Cardiac septum (tissue), 1 donor: ENCODE measurements around the gene LCN6. TPM values are rescaled to one million over a fixed set of nuclear protein-coding genes. Genes with fewer than 3 reads are reported as not detected.
"Not testable (repeated sequence)": the region's sequence is repeated elsewhere in the genome, so short reads cannot be mapped to it uniquely, and the experiment has no call there.

Experiments used
- DNase-seq: peaks from one replicate; pipeline ENCODE4 v3.0.0-alpha.2; 2020; ENCODE audit warnings: low spot score
- intact Hi-C: fragments of 100-400 bp; cut with DNase I; formaldehyde crosslinking; loops from one replicate; pipeline ENCODE4 v1.14.0; 2022
- long read RNA-seq: library from polyadenylated mRNA; unstranded; transcript quantifications from one replicate; pipeline ENCODE4 v2.0.0, GENCODE V29; 2021
- total RNA-seq: library from RNA; stranded (reverse); fragmentation: NEBNext Ultra II Directional; extraction: Animal tissue kit (Norgen Biotek cat#: 25700); gene quantifications from one replicate; pipeline ENCODE4 v1.2.1, GENCODE V29; 2021
- donor health status: DM: no; HTN: no; CAD: no.

LCN6 gene, protein sequence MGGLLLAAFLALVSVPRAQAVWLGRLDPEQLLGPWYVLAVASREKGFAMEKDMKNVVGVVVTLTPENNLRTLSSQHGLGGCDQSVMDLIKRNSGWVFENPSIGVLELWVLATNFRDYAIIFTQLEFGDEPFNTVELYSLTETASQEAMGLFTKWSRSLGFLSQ
- total RNA-seq, result 4.5 TPM
- long read RNA-seq, result 0 reads

DNA sequence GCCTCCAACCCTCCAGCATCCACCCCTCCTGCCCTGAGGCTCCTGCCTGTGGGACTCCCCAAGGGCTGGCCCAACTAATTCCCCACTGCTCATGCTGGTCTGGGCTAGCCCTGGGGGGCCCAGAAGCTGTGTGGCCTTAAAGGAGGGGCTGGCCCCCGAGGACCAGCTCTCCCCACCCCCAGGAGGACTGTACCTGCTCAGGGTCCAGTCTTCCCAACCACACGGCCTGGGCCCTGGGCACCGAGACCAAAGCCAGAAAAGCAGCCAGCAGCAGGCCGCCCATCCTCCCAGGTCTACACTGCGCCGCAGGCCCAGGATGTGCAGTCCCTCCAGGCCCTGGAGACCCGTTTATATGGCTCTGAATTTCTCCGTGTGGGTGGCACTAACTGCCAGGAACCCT lies at the start of gene LCN6:
Gene LCN6, minus strand, starts transcription at position 325 of the 400 bp plus-strand sequence. Its CDS starts 42 bp downstream, at position 283.
- intact Hi-C loops, result no loop called here
- no peak for DNase-seq

DNA sequence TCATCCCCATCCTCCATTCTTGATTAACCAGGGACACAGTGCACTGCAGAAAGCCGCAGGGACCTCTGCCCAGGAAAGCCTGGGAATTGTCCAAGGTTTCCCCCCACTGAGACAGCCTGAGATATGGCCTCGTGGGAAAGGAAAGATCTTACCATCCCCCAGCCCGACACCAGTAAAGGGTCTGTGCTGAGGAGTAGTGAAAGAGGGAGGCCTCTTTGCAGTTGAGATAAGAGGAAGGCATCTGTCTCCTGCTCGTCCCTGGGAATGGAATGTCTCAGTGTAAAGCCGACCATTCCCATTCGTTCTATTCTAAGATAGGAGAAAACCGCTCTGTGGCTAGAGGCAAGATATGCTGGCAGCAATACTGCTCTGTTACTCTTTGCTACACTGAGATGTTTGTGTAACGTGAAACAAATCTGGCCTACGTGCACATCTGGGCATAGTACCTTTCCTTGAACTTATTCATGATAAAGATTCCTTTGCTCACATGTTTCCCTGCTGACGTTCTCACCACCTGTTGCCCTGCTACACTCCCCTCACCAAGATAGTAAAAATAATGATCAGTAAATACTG lies 48.5 kb upstream of the LCN6 start:
- intact Hi-C loops, DNase-seq: not testable (repeated sequence)

DNA sequence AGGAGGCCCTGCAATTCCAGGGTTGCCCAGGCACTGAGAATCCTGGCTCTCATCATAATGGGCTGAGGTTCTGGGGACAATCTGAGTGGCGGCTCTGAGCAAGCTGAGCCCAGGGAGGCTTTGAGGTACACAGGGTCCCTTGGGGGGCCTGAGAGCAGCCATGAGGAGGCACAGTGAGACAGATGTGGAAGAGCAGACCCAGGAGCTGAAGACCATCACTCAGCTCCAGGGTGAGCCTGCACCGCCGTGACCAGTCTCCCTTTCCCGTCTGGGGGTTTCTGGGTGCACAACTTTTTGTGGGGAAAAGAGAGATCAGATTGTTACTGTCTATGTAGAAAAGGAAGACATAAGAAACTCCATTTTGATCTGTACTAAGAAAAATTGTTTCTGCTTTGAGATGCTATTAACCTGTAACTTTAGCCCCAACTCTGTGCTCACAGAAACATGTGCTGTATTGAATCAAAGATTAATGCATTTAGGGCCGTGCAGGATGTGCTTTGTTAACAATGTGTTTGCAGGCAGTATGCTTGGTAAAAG lies 48.0 kb upstream of the LCN6 start, which contains the start of gene CCDC183:
Gene CCDC183, plus strand, starts transcription at position 101 of the 537 bp plus-strand sequence. Its CDS starts 60 bp downstream, at position 161.
- no peak for DNase-seq
- intact Hi-C loops, result no loop called here

DNA sequence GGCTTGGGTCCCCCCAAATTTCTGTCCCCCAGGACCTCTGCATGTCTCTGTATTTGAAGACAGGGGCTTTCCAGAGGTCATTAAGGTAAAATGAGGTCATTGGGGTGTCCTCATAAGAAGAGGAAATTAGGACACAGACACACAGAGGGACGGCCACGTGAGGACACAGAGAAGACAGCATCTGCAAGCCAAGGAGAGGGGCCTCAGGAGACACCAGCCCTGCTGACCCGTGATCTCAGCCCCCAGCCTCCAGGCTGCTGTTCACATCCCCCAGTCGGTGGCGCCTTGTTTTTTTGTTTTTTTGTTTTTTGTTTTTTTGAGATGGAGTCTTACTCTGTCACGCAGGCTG lies 46.6 kb upstream of the LCN6 start:
- intact Hi-C loops, result loop anchor here (5.0 kb wide), 1 partner anchor 52 kb away; the partner anchor contains the start of gene PHPT1

DNA sequence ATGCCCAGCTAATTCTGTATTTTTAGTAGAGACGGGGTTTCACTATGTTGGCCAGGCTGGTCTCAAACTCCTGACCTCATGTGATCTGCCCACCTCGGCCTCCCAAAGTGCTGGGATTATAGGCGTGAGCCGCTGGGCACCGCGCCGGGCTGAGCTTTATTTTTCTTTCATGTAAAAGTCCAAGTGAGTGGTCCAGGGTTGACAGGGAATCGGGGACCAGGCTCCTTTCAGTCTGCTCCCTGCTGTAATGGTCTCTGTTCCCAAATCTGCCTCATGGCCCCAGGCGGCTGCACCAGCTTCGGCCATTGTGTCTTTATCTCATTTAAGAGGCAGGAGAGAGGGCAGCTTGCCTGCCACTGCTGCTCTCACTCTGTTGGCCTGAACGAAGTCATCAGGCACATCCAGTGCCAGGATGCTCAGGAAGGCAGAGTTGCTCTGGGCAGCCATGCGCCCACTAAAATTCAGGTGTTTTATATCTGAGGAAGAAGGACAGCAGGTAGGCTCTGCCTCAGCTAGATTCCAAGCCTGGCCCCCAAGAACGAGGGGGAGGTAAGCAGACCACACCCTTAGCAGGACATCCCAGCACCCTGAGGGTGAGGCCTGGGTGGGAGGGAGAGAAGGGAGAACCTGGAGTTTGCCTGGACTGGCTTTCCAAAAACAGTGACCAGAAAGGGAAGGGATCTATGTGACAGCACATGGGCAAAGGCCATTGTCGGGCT lies 46.1 kb upstream of the LCN6 start:
- DNase-seq, result no peak
- intact Hi-C loops, result loop anchor here (5.0 kb wide), 1 partner anchor 53 kb away; the partner anchor contains the start of gene PHPT1

More for the DNA sequence above, 46.6 kb upstream of the LCN6 start:
- no peak for DNase-seq

DNA sequence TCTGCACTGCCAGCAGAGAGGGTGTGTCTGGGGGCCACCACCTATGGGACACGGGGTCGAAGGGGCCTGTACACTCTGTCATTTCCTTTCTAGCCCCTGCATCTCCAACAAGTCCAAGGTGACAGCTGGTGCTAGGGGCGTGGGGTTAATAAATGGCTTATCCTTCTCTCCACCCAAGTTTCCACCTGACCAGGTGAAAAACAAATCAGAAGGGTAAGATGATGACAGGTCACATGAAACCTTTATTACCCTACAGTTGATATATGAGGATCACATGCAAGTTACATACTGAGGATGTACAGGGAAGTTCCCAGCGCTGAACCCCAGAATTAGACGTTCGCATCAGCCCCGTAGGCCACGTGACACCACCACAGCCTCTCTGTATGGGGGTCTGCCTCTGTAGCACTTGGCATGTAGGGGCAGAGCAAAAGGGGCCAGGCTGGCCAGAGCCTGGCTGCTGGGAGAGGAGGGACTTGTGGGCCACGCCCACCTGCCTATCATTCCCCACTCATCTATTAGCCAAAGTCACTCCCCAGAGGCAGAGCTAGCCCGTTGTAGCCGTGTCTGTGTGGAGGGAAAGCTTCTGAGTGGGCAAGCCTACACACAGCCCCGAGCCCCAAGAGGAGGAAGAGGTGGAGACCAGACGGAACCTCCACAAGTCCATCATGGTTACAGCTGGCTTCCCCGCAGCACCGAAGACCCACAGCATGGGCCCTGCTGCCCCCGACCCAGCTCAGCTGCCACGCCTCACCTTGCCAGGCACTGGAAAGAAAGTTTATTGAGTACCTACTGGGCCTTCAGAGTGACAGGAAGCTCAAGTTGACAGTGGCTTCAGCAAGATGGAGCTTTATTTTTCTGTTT lies 45.0 kb upstream of the LCN6 start:
- DNase-seq, result no peak
- intact Hi-C loops, result loop anchor here (5.0 kb wide), 1 partner anchor 54 kb away; the partner anchor contains the start of gene PHPT1

DNA sequence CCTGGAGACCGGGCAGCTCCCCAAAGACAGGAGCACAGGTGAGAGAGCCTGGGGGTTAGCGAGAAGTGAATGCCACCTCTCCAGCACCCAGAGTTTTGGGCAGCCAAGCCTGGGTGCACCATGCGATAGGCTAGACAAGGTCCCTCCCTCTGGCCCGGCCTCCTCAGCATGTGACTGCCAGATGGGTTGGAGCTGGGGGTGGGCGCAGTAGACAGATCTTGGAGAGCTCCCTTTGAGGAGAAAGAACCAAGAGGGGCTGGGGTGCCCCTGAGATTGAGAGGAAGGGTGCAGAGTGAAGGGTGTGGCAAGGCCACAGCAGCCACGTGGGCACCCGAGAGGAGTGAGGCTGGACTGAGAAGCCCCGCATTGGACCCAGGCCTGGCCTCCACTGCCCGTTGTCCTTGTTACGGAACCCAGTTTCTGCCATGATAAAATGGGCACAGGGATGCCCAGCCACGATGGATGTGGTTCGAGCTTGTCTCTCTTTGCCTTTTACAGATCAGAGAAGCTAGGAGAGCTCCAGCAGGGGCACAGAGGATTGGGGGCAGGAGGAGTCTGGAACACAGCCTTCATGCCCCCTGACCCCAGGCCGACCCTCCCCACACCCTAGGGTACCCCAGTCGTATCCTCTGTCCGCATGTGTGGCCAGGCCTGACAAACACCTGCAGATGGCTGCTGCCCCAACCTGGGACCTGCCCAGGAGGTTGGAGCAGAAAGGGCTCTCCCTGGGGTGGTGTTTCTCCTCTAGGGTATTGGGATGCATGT lies 44.2 kb upstream of the LCN6 start:
- intact Hi-C loops, result loop anchor here (5.0 kb wide), 1 partner anchor 55 kb away; the partner anchor contains the start of gene PHPT1
- no peak for DNase-seq

DNA sequence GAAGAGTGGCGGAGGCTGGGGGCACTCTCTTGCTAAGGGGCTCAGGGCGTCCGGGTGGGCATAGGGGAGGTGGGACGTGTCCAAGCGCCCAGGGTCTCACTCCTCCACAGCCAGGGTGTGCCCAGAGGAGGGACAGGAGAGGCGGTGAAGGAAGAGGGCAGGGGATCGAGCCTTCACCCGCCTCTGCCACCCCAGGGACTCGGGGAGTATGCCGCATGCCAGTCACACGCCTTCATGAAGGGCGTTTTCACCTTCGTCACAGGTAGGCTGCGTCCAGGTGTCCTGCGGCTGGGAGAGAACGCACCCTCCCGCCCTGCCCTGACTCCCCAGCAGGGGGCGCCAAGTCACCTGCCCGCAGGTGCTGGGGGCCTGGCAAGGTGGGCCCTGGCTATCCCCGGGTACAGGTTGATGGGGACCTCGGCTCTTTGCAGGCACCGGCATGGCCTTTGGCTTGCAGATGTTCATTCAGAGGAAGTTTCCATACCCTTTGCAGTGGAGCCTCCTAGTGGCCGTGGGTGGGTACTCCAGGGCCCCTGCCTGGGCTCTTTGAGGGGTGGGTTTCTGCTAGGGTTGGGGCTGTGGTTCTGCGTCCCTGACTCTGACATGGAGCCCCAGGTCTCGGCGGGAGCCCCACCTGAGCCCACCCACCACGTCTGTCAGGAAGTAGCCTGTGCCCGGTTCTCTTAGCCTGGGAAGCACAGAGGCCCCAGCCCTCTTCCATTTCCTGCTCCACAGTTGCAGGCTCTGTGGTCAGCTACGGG lies 43.4 kb upstream of the LCN6 start:
- intact Hi-C loops, result loop anchor here (1.0 to 5.0 kb wide), 3 partner anchors 16 to 153 kb away; partner anchors contain the start of genes C8G, FBXW5, PHPT1 and RABL6
- no peak for DNase-seq

DNA sequence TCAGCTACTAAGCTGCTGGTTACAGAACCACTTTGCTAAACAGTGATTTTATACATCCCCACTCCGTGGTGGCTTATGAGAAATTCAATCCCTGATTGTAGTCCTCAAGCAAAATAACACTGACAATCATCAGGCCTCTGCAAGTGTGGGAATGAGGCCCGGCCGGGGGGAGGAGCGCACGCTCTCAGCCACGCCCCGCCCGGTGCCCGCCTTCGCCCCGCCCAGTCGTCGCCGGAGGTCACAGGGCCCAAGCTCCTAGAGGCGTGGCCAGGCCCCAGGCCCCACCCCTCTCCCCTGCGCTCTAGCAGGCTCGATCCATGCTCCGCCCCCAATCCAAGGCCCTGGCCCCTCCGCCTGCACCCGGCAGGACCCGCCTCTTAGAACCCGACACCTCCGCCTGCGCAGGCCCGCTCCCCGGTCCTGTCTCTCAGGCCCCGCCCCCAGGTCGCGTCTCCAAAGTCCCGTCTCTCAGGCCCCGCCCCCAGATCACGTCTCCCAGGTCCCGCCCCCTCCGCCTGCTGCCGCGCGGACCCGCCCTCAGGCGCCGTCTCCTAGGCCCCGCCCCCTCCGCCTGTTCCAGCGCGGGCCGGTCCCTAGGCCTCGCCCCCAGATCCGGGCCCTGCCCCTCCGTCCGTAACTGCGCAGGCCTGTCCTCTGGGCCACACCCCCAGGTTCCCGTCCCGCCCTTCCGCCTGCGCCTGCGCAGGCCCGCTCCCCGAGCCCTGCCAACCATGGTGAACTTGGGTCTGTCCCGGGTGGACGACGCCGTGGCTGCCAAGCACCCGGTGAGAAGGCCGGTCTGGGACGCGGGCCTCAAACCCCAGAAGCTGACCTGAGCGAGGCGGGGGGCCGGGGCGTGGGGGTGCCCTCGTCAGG lies 42.6 kb upstream of the LCN6 start, which contains the start of gene TMEM141:
Gene TMEM141, plus strand, starts transcription at position 705 of the 876 bp plus-strand sequence. Its CDS starts 27 bp downstream, at position 732.
- DNase-seq, result peak; percentile 100
- intact Hi-C loops, result loop anchor here (1.0 to 5.0 kb wide), 3 partner anchors 16 to 154 kb away; partner anchors contain the start of genes C8G, FBXW5, PHPT1 and RABL6

DNA sequence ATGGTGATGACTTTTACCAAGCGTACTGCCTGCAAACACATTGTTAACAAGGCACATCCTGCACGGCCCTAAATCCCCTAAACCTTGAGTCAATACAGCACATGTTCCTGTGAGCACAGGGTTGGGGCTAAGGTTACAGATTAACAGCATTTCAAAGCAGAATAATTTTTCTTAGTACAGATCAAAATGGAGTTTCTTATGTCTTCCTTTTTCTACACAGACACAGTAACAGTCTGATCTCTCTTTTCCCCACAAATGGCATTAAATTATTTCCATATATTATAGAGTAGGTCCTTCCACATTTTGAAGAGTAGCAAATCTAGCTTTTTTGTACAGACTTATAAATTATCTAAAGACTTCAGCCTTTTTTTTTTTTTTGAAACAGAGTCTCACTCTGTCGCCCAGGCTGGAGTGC lies 41.2 kb upstream of the LCN6 start:
- no peak for DNase-seq
- intact Hi-C loops, result loop anchor here (10.0 kb wide), 1 partner anchor 275 kb away; no protein-coding TSS in a partner anchor

DNA sequence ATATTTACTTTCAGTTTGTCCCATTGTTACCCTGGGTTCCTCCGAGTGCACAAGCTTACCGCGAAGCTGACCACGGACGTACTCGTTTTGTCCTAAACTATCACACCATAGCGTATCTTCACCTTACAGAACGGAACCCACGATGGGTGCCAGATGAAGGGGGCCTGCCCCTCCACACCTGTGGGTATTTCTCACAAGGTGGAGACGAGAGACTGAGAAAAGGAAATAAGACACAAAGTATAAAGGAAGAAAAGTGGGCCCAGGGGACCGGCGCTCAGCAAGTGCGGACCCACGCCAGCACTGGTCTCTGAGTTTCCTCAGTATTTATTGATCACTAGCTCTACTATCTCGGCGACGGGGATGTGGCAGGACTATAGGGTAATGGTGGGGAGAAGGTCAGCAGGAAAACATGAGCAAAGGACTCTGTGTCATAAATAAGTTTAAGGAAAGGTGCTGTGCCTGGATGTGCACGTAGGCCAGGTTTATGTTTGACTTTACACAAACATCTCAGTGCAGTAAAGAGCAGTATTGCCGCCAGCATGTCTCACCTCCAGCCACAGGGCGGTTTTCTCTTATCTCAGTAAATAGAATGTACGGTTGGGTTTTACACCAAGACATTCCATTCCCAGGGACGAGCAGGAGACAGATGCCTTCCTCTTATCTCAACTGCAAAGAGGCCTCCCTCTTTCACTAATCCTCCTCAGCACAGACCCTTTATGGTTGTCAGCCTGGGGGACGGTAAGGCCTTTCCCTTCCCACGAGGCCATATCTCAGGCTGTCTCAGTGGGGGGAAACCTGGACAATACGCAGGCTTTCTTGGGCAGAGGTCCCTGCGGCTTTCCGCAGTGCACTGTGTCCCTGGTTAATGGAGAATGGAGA lies 40.6 kb upstream of the LCN6 start:
- not testable (repeated sequence) for DNase-seq
- intact Hi-C loops, result loop anchor here (10.0 kb wide), 1 partner anchor 276 kb away; no protein-coding TSS in a partner anchor

DNA sequence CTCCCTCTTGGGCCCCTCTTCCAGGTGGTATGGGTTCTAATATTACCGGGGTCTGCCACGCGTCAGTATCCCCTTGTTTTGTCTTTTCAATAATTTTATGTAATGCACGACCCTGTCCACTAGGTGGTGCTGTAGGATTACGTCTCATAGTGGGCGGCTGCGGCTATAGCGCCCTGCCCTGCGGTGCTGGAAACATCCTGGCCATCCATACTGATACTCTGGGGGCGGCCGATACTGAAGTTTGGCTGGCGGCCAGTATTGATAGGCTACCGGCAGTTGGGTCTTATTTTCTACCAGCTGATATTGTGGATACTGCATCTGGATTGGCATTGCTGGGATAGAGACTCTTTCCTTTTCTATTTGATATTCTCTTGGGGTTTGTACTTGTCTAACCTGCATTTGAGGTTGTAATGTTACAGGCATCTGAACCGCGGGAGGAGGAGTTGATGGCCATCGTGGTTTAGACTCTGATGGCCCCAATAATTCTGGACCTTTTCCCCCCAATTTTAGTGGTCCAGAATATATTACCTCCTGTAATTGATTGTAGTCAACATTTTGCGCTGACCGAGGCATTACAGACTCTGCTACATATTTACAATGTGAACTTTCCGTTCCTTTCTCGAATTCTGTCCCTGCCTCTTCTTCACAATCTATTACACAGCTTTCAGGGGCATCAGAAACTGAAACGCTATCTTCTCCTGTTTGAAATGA lies 39.5 kb upstream of the LCN6 start:
- intact Hi-C loops, result loop anchor here (2.0 to 10.0 kb wide), 2 partner anchors 241 to 277 kb away; partner anchors contain the start of gene ABCA2
- no peak for DNase-seq

DNA sequence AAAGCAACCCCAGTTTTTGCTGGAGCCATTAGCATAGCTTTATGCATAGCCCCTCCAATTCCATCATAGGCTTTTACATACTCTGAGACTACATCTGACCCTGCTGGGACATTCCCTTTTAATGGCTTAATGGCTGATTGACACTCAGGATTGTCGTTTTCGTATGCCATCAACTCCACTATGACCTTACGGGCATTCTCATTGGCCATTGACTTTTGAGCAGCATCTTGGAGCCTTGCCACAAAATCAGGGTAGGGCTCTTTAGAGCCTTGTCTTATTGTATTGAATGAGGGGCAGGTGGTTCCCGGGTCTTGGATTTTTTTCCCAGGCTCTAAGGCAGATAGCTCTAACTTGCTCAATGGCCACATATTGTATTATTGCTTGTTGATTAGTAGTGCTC lies 38.7 kb upstream of the LCN6 start:
- intact Hi-C loops, result loop anchor here (2.0 to 10.0 kb wide), 2 partner anchors 242 to 278 kb away; partner anchors contain the start of gene ABCA2
- not testable (repeated sequence) for DNase-seq

DNA sequence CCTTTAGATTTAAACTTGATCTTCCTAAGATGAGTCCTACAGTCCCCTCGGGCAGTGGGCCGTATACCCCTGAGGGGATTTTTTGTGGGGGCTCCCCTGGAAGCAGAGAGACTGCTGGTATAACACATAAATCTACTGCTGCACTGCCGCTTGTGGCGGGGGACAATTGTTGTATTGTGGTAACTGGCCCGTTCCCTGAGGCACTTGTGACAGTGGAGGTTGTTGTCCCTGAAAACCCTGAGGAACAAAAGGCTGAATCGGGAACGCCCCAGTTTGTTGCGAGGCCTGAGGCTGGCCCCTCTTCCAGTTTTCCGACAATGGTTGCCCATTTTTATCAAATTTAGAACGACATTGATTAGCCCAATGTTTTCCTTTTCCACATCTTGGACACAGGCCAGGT lies 38.1 kb upstream of the LCN6 start:
- intact Hi-C loops, result loop anchor here (2.0 to 10.0 kb wide), 2 partner anchors 242 to 278 kb away; partner anchors contain the start of gene ABCA2
- no peak for DNase-seq
